Mesothelial cell of epicardium (in vitro differentiated cells): ENCODE measurements around the gene DNAJB11. TPM values are rescaled to one million over a fixed set of nuclear protein-coding genes. Genes with fewer than 3 reads are reported as not detected.

ENCODE experiments used
- DNase-seq, 2 experiments: peaks; one replicate each; pipeline ENCODE4 v3.0.0; 2021; ENCODE audit warnings: low spot score in 2 of 2; ENCODE audit not compliant: unreplicated experiment in 2 of 2
- H3K27ac Mint-ChIP-seq: 2 replicates; pipeline ENCODE4 v1.8.0; 2021; ENCODE audit warnings: mixed read lengths
- H3K27me3 Mint-ChIP-seq: 2 replicates; pipeline ENCODE4 v1.8.0; 2021; ENCODE audit warnings: low read depth, mixed read lengths
- H3K36me3 Mint-ChIP-seq: 2 replicates; pipeline ENCODE4 v1.8.0; 2021; ENCODE audit warnings: mixed read lengths
- H3K4me1 Mint-ChIP-seq: 2 replicates; pipeline ENCODE4 v1.8.0; 2021; ENCODE audit warnings: mixed read lengths
- H3K4me3 Mint-ChIP-seq: 2 replicates; pipeline ENCODE4 v1.8.0; 2021; ENCODE audit warnings: mild to moderate bottlenecking, moderate library complexity, mixed read lengths
- H3K9me3 Mint-ChIP-seq: 2 replicates; pipeline ENCODE4 v1.8.0; 2021; ENCODE audit warnings: mixed read lengths
- CTCF ChIP-seq: fragments of 200-600 bp; sonication (generic); IDR thresholded peaks from one replicate; pipeline ENCODE4 v1.5.0; 2021; ENCODE audit warnings: antibody characterized with exemption; ENCODE audit not compliant: unreplicated experiment
- total RNA-seq: library from RNA; stranded (reverse); gene quantifications from 3 replicates; pipeline ENCODE4 v1.2.1, GENCODE V29; 2021

The DNAJB11 gene
- total RNA-seq, 1 donor from 2014 or later: 55.2 TPM

- Mint-ChIP-seq H3K36me3 (peaks cover 6% of the 10 kb centered on the region), H3K27me3 (no peaks in the 10 kb centered on the region), H3K9me3 (no peaks in the 10 kb centered on the region), H3K4me3 (no peak within 1 kb of the TSS), H3K4me1 (peaks cover 9% of the 10 kb centered on the region), H3K27ac (no peak within 1 kb of the TSS)
- no peak for TF ChIP-seq CTCF
- DNase-seq: no peak
Measured at GRCh38 chr3:186544281-186544680, 26.2 kb upstream of the DNAJB11 start, which contains the start of gene CRYGS. Gene CRYGS (minus strand): TSS chr3:186544380. CDS start chr3:186544326, 54 bp downstream.

DNA sequence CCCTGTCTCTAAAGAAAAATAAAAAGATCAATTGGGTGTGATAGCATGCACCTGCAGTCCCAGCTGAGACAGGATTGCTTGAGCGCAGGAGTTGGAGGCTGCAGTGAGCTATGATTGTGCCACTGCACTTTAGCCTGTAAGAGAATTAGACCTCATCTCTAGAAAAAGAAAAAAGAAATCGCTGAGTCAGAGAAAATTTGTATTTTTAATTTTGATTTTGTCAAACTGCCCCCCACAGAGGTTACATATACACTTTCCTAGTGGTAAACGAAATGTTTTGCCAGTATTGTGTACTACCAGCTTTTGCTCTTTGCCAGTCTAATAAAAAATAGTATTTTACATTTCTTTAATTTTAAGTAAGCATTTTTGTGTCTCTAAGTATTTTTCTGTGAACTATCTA, 21.0 kb upstream of the DNAJB11 start:
- DNase-seq: no peak
- Mint-ChIP-seq H3K4me3 (no peak overlapping the region), H3K27ac (no peak overlapping the region), H3K27me3 (no peaks in the 10 kb centered on the region), H3K9me3 (no peaks in the 10 kb centered on the region), H3K36me3 (peaks cover 17% of the 10 kb centered on the region), H3K4me1 (no peaks in the 10 kb centered on the region)
- TF ChIP-seq CTCF: no peak

DNA sequence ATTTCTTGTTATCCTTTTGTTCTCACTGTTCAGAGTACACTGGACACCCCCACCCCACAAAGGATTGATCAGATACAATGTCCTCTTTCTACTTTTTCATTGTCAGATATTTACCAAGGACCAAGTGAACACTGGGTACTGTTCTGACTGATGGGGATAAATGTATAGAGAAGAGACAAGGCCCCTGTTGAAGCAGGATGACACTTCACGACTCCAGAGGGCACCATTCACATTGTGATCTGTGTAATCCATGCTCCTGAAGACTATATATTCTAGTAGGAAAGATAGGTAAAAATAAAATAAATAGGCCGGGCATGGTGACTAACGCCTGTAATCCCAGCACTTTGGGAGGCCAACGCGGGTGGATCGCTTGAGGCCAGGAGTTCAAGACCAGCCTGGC, 19.1 kb upstream of the DNAJB11 start:
- Mint-ChIP-seq H3K4me3 (no peak overlapping the region), H3K9me3 (no peaks in the 10 kb centered on the region), H3K27me3 (no peaks in the 10 kb centered on the region), H3K4me1 (no peaks in the 10 kb centered on the region), H3K36me3 (peaks cover 24% of the 10 kb centered on the region), H3K27ac (no peak overlapping the region)
- no peak for DNase-seq
- TF ChIP-seq CTCF: no peak

GRCh38 chr3:186552408-186553031, 18.0 kb upstream of the DNAJB11 start:
- no peaks in the 10 kb centered on the region for H3K27me3 Mint-ChIP-seq
- peaks cover 26% of the 10 kb centered on the region for H3K36me3 Mint-ChIP-seq
- no peak overlapping the region for H3K4me3 Mint-ChIP-seq
- TF ChIP-seq CTCF: no peak
- no peak overlapping the region for H3K27ac Mint-ChIP-seq
- no peaks in the 10 kb centered on the region for H3K9me3 Mint-ChIP-seq
- DNase-seq: no peak
- no peaks in the 10 kb centered on the region for H3K4me1 Mint-ChIP-seq

- no peaks in the 10 kb centered on the region for H3K36me3 Mint-ChIP-seq
- H3K27ac Mint-ChIP-seq: no peak overlapping the region
- no peaks in the 10 kb centered on the region for H3K9me3 Mint-ChIP-seq
- H3K4me1 Mint-ChIP-seq: peaks cover 14% of the 10 kb centered on the region
- no peaks in the 10 kb centered on the region for H3K27me3 Mint-ChIP-seq
- TF ChIP-seq CTCF: no peak
- DNase-seq: no peak
- no peak overlapping the region for H3K4me3 Mint-ChIP-seq
Measured at GRCh38 chr3:186564586-186564985, 5.9 kb upstream of the DNAJB11 start.

DNA sequence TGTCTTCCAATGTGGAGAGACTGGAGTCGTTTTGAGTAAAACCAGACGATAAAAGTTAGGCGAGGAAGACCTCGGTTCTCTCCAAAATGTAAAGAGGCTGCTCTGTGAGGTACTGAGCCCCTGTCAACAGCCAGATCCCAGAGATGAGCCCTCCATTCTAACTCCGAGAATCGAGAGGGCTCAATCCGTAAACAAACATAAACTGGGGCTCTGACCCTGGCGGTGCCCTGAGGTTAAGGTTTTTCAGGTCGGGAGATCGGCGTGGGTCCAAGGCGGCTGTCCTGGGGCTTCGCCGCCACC, 3.8 kb upstream of the DNAJB11 start:
- no peak for DNase-seq

More for the DNA sequence above, 3.8 kb upstream of the DNAJB11 start:
- Mint-ChIP-seq H3K27me3 (no peaks in the 10 kb centered on the region), H3K9me3 (no peaks in the 10 kb centered on the region), H3K27ac (peak overlapping the region; percentile 95), H3K4me3 (peak overlapping the region; percentile 95), H3K36me3 (no peaks in the 10 kb centered on the region), H3K4me1 (peaks cover 31% of the 10 kb centered on the region)
- TF ChIP-seq CTCF: no peak
